SK-N-SH treated with all-trans-retinoic acid at 6 μM for 48 hours (cell line): ENCODE measurements around the gene MT1G.

ENCODE experiments used
- ARNTL ChIP-seq: fragments of 450-650 bp; formaldehyde crosslinking; IDR thresholded peaks from 2 replicates; pipeline ENCODE4 v1.5.0; 2020; ENCODE audit warnings: low read depth, mild to moderate bottlenecking, moderate library complexity, borderline replicate concordance
- CSRNP3 ChIP-seq: fragments of 250-450 bp; sonication (Bioruptor Pico); IDR thresholded peaks from 2 replicates; pipeline ENCODE4 v1.5.1; 2021; ENCODE audit warnings: mild to moderate bottlenecking, moderate library complexity
- GLIS3 ChIP-seq: fragments of 250-450 bp; sonication (Bioruptor Pico); IDR thresholded peaks from 2 replicates; pipeline ENCODE4 v1.5.0; 2020; ENCODE audit warnings: mild to moderate bottlenecking, moderate library complexity
- OSR1 ChIP-seq: fragments of 250-450 bp; sonication (Bioruptor Pico); IDR thresholded peaks from 2 replicates; pipeline ENCODE4 v1.8.0; 2022; ENCODE audit warnings: moderate library complexity, mild to moderate bottlenecking, inconsistent platforms
- PATZ1 ChIP-seq: fragments of 250-450 bp; sonication (Bioruptor Pico); IDR thresholded peaks from 2 replicates; pipeline ENCODE4 v1.8.0; 2020; ENCODE audit warnings: mild to moderate bottlenecking, moderate library complexity, borderline replicate concordance
- POU6F1 ChIP-seq: fragments of 250-450 bp; sonication (Bioruptor Pico); IDR thresholded peaks from 2 replicates; pipeline ENCODE4 v1.8.0; 2021; ENCODE audit warnings: low read depth, mild to moderate bottlenecking, moderate library complexity, borderline replicate concordance
- PPARA ChIP-seq: fragments of 250-450 bp; sonication (Bioruptor Pico); IDR thresholded peaks from 2 replicates; pipeline ENCODE4 v1.5.0; 2020; ENCODE audit warnings: mild to moderate bottlenecking, borderline replicate concordance
- RARB ChIP-seq: fragments of 250-450 bp; sonication (Bioruptor Pico); IDR thresholded peaks from 2 replicates; pipeline ENCODE4 v1.8.0; 2021; ENCODE audit warnings: mild to moderate bottlenecking, moderate library complexity
- SNAI2 ChIP-seq: fragments of 250-450 bp; sonication (Bioruptor Pico); IDR thresholded peaks from 2 replicates; pipeline ENCODE4 v1.5.0; 2020; ENCODE audit warnings: mild to moderate bottlenecking, moderate library complexity
- TCF4 ChIP-seq: fragments of 250-450 bp; sonication (Bioruptor Pico); IDR thresholded peaks from 2 replicates; pipeline ENCODE4 v1.8.0; 2021; ENCODE audit warnings: mild to moderate bottlenecking, moderate library complexity, borderline replicate concordance
- TOX ChIP-seq: fragments of 250-450 bp; sonication (Bioruptor Pico); IDR thresholded peaks from 2 replicates; pipeline ENCODE4 v1.8.0; 2021; ENCODE audit warnings: mild to moderate bottlenecking, moderate library complexity, borderline replicate concordance
- ZC3H10 ChIP-seq: fragments of 250-450 bp; sonication (Bioruptor Pico); IDR thresholded peaks from 2 replicates; pipeline ENCODE4 v1.5.1; 2021; ENCODE audit warnings: mild to moderate bottlenecking, moderate library complexity
- ZFP30 ChIP-seq: fragments of 450-650 bp; formaldehyde crosslinking; IDR thresholded peaks from 2 replicates; pipeline ENCODE4 v1.5.0; 2022; ENCODE audit warnings: mild to moderate bottlenecking, moderate library complexity
- ZNF70 ChIP-seq: fragments of 450-650 bp; formaldehyde crosslinking; IDR thresholded peaks from 2 replicates; pipeline ENCODE4 v1.5.0; 2020; ENCODE audit warnings: mild to moderate bottlenecking, moderate library complexity

- TF ChIP-seq TCF4 (CRISPR knock-in tag) (no peak), OSR1 (CRISPR knock-in tag) (no peak), ZNF70 (CRISPR knock-in tag) (no peak), ARNTL (CRISPR knock-in tag) (no peak), ZFP30 (CRISPR knock-in tag) (no peak), PPARA (CRISPR knock-in tag) (no peak), CSRNP3 (CRISPR knock-in tag) (no peak), PATZ1 (CRISPR knock-in tag) (no peak), RARB (CRISPR knock-in tag) (no peak), ZC3H10 (no peak), SNAI2 (CRISPR knock-in tag) (no peak), TOX (CRISPR knock-in tag) (no peak), POU6F1 (CRISPR knock-in tag) (no peak), GLIS3 (CRISPR knock-in tag) (no peak)
Measured at GRCh38 chr16:56623637-56624036, 44.2 kb downstream of the MT1G start.
